Stimulated activated naive CD8-positive, alpha-beta T cell treated with anti-CD3 and anti-CD28 coated beads, Interleukin-15, amount 100 ng/mL, for 72 hours (primary cell): Measurements from ENCODE around the gene CEP97.
A peak's percentile ranks its signal among the peaks of the same experiment; 100 is the strongest.
"Not testable (repeated sequence)": the region's sequence is repeated elsewhere in the genome, so short reads cannot be mapped to it uniquely, and the experiment has no call there.

ENCODE experiments used
- ATAC-seq: fragments of 150-1000 bp; cut with Tn5 transposase; 2 replicates; pipeline ENCODE4 v1.10.0; 2021; ENCODE audit warnings: mild to moderate bottlenecking, moderate library complexity
- DNase-seq, 2 donors: peaks; one replicate each; pipeline ENCODE4 v3.0.0; 2021 to 2022
- H3K27ac Mint-ChIP-seq, 2 donors: one replicate each; pipeline ENCODE4 v1.8.0; 2022; ENCODE audit warnings: mild to moderate bottlenecking in 2 of 2, mixed read lengths in 2 of 2, moderate library complexity in 2 of 2
- H3K27me3 Mint-ChIP-seq: one replicate; pipeline ENCODE4 v1.8.0; 2022; ENCODE audit warnings: mixed read lengths
- H3K4me1 Mint-ChIP-seq: one replicate; pipeline ENCODE4 v1.8.0; 2022; ENCODE audit warnings: mild to moderate bottlenecking, mixed read lengths
- H3K4me3 Mint-ChIP-seq, 2 donors: one replicate each; pipeline ENCODE4 v1.8.0; 2022; ENCODE audit warnings: mild to moderate bottlenecking in 2 of 2, mixed read lengths in 2 of 2, moderate library complexity in 1 of 2
- H3K9me3 Mint-ChIP-seq, 2 donors: one replicate each; pipeline ENCODE4 v1.8.0; 2022; ENCODE audit warnings: mixed read lengths in 2 of 2

Gene CEP97

DNA sequence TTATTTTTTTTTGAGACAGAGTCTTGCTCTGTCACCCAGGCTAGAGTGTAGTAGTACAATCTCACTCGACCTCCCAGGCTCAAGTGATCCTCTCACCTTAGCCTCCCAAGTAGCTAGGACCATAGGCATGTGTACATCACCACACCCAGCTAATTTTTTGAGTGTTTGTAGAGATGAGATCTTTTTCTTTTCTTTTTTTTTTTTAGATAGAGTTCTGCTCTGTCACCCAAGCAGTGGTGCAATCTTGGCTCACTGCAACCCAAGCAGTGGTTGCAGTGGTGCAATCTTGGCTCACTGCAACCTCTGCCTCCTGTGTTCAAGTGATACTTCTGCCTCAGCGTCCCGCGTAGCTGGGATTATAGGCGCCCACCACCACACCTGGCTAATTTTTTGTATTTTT, 5.2 kb downstream of the CEP97 start:
- DNase-seq = no peak
- ATAC-seq = no peak
- Mint-ChIP-seq H3K27ac (no peak overlapping the region), H3K4me1 (peaks cover 7% of the 10 kb centered on the region), H3K4me3 (no peak overlapping the region), H3K27me3 (no peaks in the 10 kb centered on the region), H3K9me3 (no peaks in the 10 kb centered on the region)

DNA sequence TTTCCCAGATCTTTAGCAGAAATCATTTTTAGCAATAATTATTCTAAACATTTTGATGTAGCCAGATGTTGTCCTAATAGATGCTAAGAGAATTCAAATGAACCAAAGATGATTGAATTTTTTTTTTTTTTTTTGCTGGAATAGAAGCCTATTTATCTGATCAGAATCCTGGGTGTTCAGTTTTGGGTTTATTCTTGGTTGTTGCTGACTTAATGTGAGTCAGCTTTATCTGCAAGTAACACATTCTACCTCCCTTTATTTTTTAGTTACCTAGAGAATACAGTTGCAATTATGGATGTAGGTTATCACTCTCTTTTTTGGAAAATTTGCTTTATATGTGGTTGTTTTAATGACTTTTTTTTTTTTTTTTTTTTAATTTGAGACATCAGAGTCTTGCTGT, 6.4 kb downstream of the CEP97 start:
- ATAC-seq (no peak), DNase-seq (no peak)
- Mint-ChIP-seq H3K4me1 (peaks cover 7% of the 10 kb centered on the region), H3K27me3 (no peaks in the 10 kb centered on the region), H3K4me3 (no peak overlapping the region), H3K9me3 (no peaks in the 10 kb centered on the region), H3K27ac (peak overlapping the region in 1 of 2 donors; percentile 78)

DNA sequence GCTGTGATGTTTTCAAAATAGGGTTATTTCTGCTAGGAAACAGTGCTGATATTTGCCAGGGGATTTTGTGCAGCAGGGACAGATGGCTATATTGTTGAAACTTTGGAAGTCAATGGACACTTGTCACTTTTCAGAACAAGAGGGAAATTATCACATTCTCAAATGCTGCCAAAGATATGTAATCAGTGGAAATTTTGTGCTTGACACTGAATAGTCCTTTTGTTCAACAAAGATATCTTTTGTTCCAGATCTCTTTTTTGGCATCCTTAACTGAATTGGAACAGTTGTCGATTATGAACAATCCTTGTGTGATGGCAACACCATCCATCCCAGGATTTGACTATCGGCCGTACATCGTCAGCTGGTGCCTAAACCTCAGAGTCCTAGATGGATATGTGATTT, 7.8 kb downstream of the CEP97 start:
- H3K9me3 Mint-ChIP-seq = no peaks in the 10 kb centered on the region
- H3K27me3 Mint-ChIP-seq = no peaks in the 10 kb centered on the region
- H3K4me1 Mint-ChIP-seq = no peaks in the 10 kb centered on the region
- H3K27ac Mint-ChIP-seq = no peak overlapping the region
- no peak for DNase-seq
- ATAC-seq = no peak
- no peak overlapping the region for H3K4me3 Mint-ChIP-seq

DNA sequence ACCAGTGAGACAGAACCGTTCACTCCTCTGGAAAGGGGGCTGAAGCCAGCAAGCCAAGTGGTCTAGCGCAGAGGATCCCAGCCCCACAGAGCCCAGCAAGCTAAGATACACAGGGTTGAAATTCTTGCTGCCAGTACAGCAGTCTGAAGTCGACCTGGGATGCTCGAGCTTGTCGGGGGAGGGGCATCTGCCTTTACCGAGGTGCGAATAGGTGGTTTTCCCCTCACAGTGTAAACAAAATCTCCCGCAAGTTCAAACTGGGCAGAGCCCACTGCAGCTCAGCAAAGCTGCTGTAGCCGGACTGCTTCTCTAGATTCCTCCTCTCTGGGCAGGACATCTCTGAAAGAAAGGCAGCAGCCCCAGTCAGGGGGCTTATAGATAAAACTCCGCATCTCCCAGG, 11.4 kb downstream of the CEP97 start:
- no peak overlapping the region for H3K4me3 Mint-ChIP-seq
- DNase-seq (no peak), ATAC-seq (no peak)
- no peaks in the 10 kb centered on the region for H3K27me3 Mint-ChIP-seq
- no peak overlapping the region for H3K27ac Mint-ChIP-seq
- H3K9me3 Mint-ChIP-seq = peaks cover 0 to 4% of the 10 kb centered on the region in 2 donors
- H3K4me1 Mint-ChIP-seq = no peaks in the 10 kb centered on the region

- DNase-seq, H3K9me3 Mint-ChIP-seq, H3K27me3 Mint-ChIP-seq, H3K4me1 Mint-ChIP-seq, ATAC-seq: not testable (repeated sequence)
- Mint-ChIP-seq H3K27ac (peak overlapping the region in 1 of 2 donors; percentile 54), H3K4me3 (peak overlapping the region in 1 of 2 donors; percentile 10)
Measured at GRCh38 chr3:101741914-101742313, 17.5 kb downstream of the CEP97 start.

DNA sequence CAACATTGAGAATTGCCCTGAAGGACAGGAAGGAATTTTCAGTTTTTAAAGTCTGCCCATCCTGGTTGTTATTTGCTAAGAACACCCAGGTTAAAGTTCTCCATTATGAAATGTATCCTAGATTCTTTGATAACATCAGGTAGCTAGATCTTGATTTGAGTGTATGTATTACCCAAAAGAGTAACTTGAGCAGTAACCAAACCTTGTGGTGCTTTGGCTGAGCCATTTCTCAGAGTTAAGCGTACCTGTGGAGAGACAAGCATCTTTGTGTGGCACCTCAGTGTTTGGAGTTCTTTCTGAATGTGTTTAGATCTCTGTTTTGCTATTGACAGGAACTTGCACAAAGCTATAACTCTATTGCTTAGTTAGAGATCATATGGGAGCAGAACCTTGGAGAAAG, 20.4 kb downstream of the CEP97 start:
- Mint-ChIP-seq H3K27ac (no peak overlapping the region), H3K9me3 (no peaks in the 10 kb centered on the region), H3K4me3 (no peak overlapping the region)

DNA sequence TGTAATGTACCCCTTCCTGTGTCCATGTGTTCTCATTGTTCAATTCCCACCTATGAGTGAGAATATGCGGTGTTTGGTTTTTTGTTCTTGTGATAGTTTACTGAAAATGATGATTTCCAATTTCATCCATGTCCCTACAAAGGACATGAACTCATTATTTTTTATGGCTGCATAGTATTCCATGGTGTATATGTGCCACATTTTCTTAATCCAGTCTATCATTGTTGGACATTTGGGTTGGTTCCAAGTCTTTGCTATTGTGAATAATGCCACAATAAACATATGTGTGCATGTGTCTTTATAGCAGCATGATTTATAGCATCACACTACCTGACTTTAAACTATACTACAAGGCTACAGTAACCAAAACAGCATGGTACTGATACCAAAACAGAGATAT, 21.5 kb downstream of the CEP97 start:
- H3K4me1 Mint-ChIP-seq, ATAC-seq, H3K27me3 Mint-ChIP-seq, H3K4me3 Mint-ChIP-seq, H3K9me3 Mint-ChIP-seq, DNase-seq, H3K27ac Mint-ChIP-seq: not testable (repeated sequence)

More for the DNA sequence above, 20.4 kb downstream of the CEP97 start:
- no peaks in the 10 kb centered on the region for H3K27me3 Mint-ChIP-seq
- no peaks in the 10 kb centered on the region for H3K4me1 Mint-ChIP-seq
- DNase-seq = no peak
- no peak for ATAC-seq

GRCh38 chr3:101753386-101754113, 29.1 kb downstream of the CEP97 start:
- not testable (repeated sequence) for H3K4me3 Mint-ChIP-seq, H3K27ac Mint-ChIP-seq, H3K27me3 Mint-ChIP-seq, ATAC-seq, DNase-seq, H3K4me1 Mint-ChIP-seq
- H3K9me3 Mint-ChIP-seq = peaks cover 8 to 16% of the 10 kb centered on the region in 2 donors

- H3K9me3 Mint-ChIP-seq = no peaks in the 10 kb centered on the region
- H3K27me3 Mint-ChIP-seq = no peaks in the 10 kb centered on the region
- no peak for ATAC-seq
- H3K4me1 Mint-ChIP-seq = peaks cover 8% of the 10 kb centered on the region
- DNase-seq = no peak
- H3K27ac Mint-ChIP-seq = no peak overlapping the region
- no peak overlapping the region for H3K4me3 Mint-ChIP-seq
Measured at GRCh38 chr3:101758224-101758623, 33.8 kb downstream of the CEP97 start.

DNA sequence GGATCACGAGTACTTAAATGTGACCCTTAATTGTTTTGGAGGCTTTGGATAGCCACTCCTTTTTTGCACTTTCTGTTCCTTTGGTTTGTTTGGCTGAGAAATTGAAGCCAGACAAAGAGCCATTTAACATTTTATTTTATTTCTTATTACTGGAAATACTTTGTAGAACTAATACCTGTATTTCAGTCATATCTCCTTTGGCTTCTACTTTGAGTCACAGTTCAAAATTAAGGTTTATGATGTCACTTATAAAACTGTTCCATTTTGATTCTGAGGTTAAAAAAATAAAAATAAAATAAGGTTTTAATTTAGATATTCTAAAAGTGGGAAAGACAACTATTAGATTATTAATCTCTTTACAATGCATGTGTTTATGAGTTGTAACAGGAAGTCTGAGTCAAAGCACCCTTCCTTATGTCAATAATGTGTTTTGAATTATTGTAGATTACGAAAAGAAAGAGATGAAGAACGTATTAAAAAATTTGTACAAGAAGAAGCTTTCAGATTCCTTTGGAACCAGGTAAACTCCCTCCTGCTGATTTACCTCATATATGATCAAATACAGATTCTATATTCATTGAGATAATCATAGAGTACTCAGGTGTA, 37.7 kb downstream of the CEP97 start:
- H3K27me3 Mint-ChIP-seq = no peaks in the 10 kb centered on the region
- H3K9me3 Mint-ChIP-seq = no peaks in the 10 kb centered on the region
- no peak overlapping the region for H3K4me3 Mint-ChIP-seq
- DNase-seq = no peak
- no peak for ATAC-seq
- H3K27ac Mint-ChIP-seq = no peak overlapping the region
- peaks cover 8% of the 10 kb centered on the region for H3K4me1 Mint-ChIP-seq

GRCh38 chr3:101777745-101778281, 53.4 kb downstream of the CEP97 start:
- not testable (repeated sequence) for H3K9me3 Mint-ChIP-seq, DNase-seq, H3K27me3 Mint-ChIP-seq, ATAC-seq
- Mint-ChIP-seq H3K27ac (peak overlapping the region; percentile 59 to 96), H3K4me3 (peak overlapping the region; percentile 86 to 95), H3K4me1 (peaks cover 41% of the 10 kb centered on the region)

DNA sequence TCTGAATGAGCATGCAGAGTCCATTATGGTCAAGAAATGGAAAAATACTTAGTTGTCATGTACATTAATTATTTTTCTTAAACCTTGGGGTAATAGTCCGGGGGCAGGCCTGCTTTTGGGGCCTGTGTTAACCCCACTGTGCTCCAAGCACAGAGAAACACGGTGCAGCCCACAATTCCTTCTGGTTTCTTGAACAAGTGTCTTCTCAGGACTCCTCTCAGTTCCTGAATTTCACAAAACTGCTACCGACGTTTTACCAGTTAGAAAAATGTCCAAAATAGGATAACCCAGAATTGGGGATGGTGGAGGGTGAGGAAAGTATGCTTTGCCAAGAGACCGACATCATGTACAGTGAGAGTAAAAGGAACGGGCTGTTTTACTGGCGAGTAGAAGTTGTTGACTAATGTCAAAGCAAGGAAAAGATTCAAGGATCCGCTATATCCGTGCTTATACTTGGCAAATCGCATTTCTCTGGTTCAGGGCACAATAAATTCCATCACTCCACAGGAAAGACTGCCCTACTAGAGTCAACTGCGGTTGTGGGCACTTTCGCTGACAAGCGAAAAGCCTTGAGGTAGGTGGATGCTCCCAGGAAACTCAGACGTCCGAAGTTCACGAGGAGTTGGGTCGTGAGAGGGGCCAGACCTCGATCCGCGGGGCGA, 54.1 kb downstream of the CEP97 start:
- Mint-ChIP-seq H3K27ac (peak overlapping the region; percentile 95 to 96), H3K4me1 (peaks cover 46% of the 10 kb centered on the region), H3K27me3 (no peaks in the 10 kb centered on the region), H3K9me3 (no peaks in the 10 kb centered on the region), H3K4me3 (peak overlapping the region; percentile 86 to 95)
- no peak for ATAC-seq
- no peak for DNase-seq

DNA sequence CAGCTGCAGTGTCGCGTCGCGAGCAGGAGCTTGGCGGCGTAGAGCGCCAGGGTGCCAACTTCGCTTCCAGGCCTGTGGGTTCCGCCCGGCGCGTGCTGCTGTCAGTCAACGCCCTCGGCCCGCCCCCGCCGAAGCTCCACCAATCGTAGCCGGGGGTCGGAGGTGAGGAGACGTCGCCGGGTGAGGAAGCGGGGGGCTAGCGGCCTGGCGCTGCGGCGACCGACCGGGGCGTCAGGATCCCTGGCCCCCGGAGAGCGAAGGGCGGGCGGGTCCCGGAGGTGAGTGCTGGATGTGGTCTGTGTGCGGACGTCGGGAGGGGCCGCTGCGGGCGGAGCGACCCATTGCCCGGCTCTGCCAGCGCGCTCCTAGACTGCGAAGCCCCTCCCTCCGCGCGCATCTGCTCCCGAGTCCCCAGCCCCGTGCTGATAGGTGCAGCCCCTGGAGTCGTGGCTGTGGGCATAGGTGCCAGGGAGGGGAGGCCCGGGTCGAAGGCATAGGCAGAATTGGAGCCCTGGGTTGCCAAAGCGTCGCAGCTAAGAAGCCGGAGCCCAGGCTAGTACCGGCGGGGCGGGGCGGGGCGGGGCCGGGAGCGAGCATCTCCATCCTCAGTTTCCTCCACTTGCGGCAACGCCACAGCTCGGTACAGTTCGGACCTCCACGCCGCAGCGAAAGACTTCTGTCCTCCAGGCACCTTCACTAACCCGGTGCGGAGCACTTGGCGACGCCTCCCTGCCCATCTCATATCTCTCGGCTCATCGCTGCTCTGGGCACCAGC, 54.8 kb downstream of the CEP97 start, which contains the start of gene NXPE3:
TSS of gene NXPE3 (plus strand) at position 165 of the 775 bp plus-strand sequence. CDS start 6,386 bp downstream, outside the sequence.
- peak within 1 kb of the TSS; percentile 86 to 95 for H3K4me3 Mint-ChIP-seq
- peaks cover 53% of the 10 kb centered on the region for H3K4me1 Mint-ChIP-seq
- peak; percentile 92 to 93 for DNase-seq
- H3K27ac Mint-ChIP-seq = peak within 1 kb of the TSS; percentile 95 to 96
- H3K27me3 Mint-ChIP-seq = no peaks in the 10 kb centered on the region
- peak; percentile 92 for ATAC-seq
- no peaks in the 10 kb centered on the region for H3K9me3 Mint-ChIP-seq

GRCh38 chr3:101779822-101780381, 55.5 kb downstream of the CEP97 start:
- no peak for ATAC-seq
- Mint-ChIP-seq H3K4me1 (peaks cover 60% of the 10 kb centered on the region), H3K9me3 (no peaks in the 10 kb centered on the region), H3K4me3 (peak overlapping the region; percentile 86 to 95), H3K27ac (peak overlapping the region; percentile 90 to 95), H3K27me3 (no peaks in the 10 kb centered on the region)
- DNase-seq = no peak

GRCh38 chr3:101780661-101781060, 56.2 kb downstream of the CEP97 start:
- peaks cover 68% of the 10 kb centered on the region for H3K4me1 Mint-ChIP-seq
- no peak for DNase-seq

More at GRCh38 chr3:101780661-101781060, 56.2 kb downstream of the CEP97 start:
- Mint-ChIP-seq H3K27ac (peak overlapping the region; percentile 27 to 65), H3K4me3 (peak overlapping the region; percentile 86 to 95), H3K9me3 (no peaks in the 10 kb centered on the region), H3K27me3 (no peaks in the 10 kb centered on the region)
- ATAC-seq = no peak
